H9 (cell line): Measurements from ENCODE around the gene DYNAP. TPM values are rescaled to one million over a fixed set of nuclear protein-coding genes. Genes with fewer than 3 reads are reported as not detected.

Source experiments
- DNase-seq: peaks from one replicate; pipeline ENCODE4 v3.0.0-alpha.2; 2017
- H2AFZ ChIP-seq: one replicate; pipeline ENCODE4 v1.6.1; 2013; ENCODE audit warnings: mild to moderate bottlenecking, low read length, control low read depth, moderate library complexity
- H2AK5ac ChIP-seq: 2 replicates; pipeline ENCODE4 v1.6.1; 2013; ENCODE audit warnings: low read length, control low read depth, mixed read lengths; ENCODE audit not compliant: insufficient read length
- H2BK120ac ChIP-seq: one replicate; pipeline ENCODE4 v1.6.1; 2013; ENCODE audit warnings: low read depth, mild to moderate bottlenecking, low read length, control low read depth, inconsistent platforms; ENCODE audit not compliant: poor library complexity, severe bottlenecking
- H2BK12ac ChIP-seq: 2 replicates; pipeline ENCODE4 v1.6.1; 2013; ENCODE audit warnings: low read length, control low read depth, mixed read lengths, low read depth; ENCODE audit not compliant: insufficient read length
- H2BK15ac ChIP-seq: 2 replicates; pipeline ENCODE4 v1.6.1; 2013; ENCODE audit warnings: low read depth, low read length, control low read depth
- H2BK20ac ChIP-seq: one replicate; pipeline ENCODE4 v1.6.1; 2013; ENCODE audit warnings: low read depth, mild to moderate bottlenecking, low read length, control low read depth, inconsistent platforms; ENCODE audit not compliant: poor library complexity, severe bottlenecking
- H2BK5ac ChIP-seq: 2 replicates; pipeline ENCODE4 v1.6.1; 2013; ENCODE audit warnings: low read length, control low read depth, mixed read lengths; ENCODE audit not compliant: insufficient read length
- H3K14ac ChIP-seq: 2 replicates; pipeline ENCODE4 v1.6.1; 2013; ENCODE audit warnings: low read length, control low read depth; ENCODE audit not compliant: insufficient read depth
- H3K18ac ChIP-seq: 2 replicates; pipeline ENCODE4 v1.6.1; 2013; ENCODE audit warnings: low read depth, mild to moderate bottlenecking, mixed read lengths, low read length, control low read depth; ENCODE audit not compliant: insufficient read length
- H3K23ac ChIP-seq: 2 replicates; pipeline ENCODE4 v1.6.1; 2013; ENCODE audit warnings: low read length, control low read depth, mixed read lengths, low read depth; ENCODE audit not compliant: insufficient read length
- H3K23me2 ChIP-seq: 2 replicates; pipeline ENCODE4 v1.6.1; 2013; ENCODE audit warnings: low read depth, mild to moderate bottlenecking, mixed read lengths, low read length, control low read depth; ENCODE audit not compliant: insufficient read length, poor library complexity, severe bottlenecking
- H3K27ac ChIP-seq: 2 replicates; pipeline ENCODE4 v1.5.1; 2013; ENCODE audit warnings: low read length, control low read depth, mixed read lengths, low read depth; ENCODE audit not compliant: insufficient read length
- H3K27me3 ChIP-seq: 2 replicates; pipeline ENCODE4 v1.6.1; 2013; ENCODE audit warnings: low read length, control low read depth, inconsistent platforms; ENCODE audit not compliant: insufficient read depth
- H3K4ac ChIP-seq: 2 replicates; pipeline ENCODE4 v1.6.1; 2013; ENCODE audit warnings: low read depth, mild to moderate bottlenecking, control low read depth, inconsistent platforms, low read length, moderate library complexity
- H3K4me1 ChIP-seq: 2 replicates; pipeline ENCODE4 v1.6.1; 2013; ENCODE audit warnings: low read length, control low read depth, inconsistent platforms; ENCODE audit not compliant: insufficient read depth
- H3K4me2 ChIP-seq: 2 replicates; pipeline ENCODE4 v1.6.1; 2013; ENCODE audit warnings: low read length, control low read depth, mixed read lengths; ENCODE audit not compliant: insufficient read length, insufficient read depth
- H3K56ac ChIP-seq: 2 replicates; pipeline ENCODE4 v1.6.1; 2013; ENCODE audit warnings: low read depth, mild to moderate bottlenecking, mixed read lengths, low read length, control low read depth; ENCODE audit not compliant: insufficient read length
- H3K79me1 ChIP-seq: 2 replicates; pipeline ENCODE4 v1.6.1; 2013; ENCODE audit warnings: low read depth, mild to moderate bottlenecking, moderate library complexity, low read length, control low read depth, inconsistent platforms; ENCODE audit not compliant: insufficient read depth, poor library complexity, severe bottlenecking
- H3K79me2 ChIP-seq: 2 replicates; pipeline ENCODE4 v1.6.1; 2013; ENCODE audit warnings: low read length, control low read depth, inconsistent platforms; ENCODE audit not compliant: insufficient read depth
- H3K9ac ChIP-seq: 2 replicates; pipeline ENCODE4 v1.6.1; 2013; ENCODE audit warnings: low read length, control low read depth, mixed read lengths; ENCODE audit not compliant: insufficient read length; ENCODE audit errors: extremely low read depth
- H3K9me3 ChIP-seq: one replicate; pipeline ENCODE4 v1.6.1; 2013; ENCODE audit warnings: low read depth, low read length, inconsistent platforms; ENCODE audit not compliant: control insufficient read depth
- H3T11ph ChIP-seq: one replicate; pipeline ENCODE4 v1.6.1; 2013; ENCODE audit warnings: mild to moderate bottlenecking, low read length, control low read depth, inconsistent platforms
- H4K20me1 ChIP-seq: one replicate; pipeline ENCODE4 v1.6.1; 2013; ENCODE audit not compliant: control insufficient read depth, insufficient read length, insufficient read depth
- H4K5ac ChIP-seq: 2 replicates; pipeline ENCODE4 v1.6.1; 2013; ENCODE audit warnings: low read depth, mild to moderate bottlenecking, mixed read lengths, low read length, control low read depth; ENCODE audit not compliant: insufficient read length
- H4K8ac ChIP-seq: replicated peaks from 2 replicates; pipeline ENCODE4 v1.6.1; 2013; ENCODE audit warnings: low read length, control low read depth, mixed read lengths, low read depth; ENCODE audit not compliant: insufficient read length
- H4K91ac ChIP-seq: 2 replicates; pipeline ENCODE4 v1.6.1; 2013; ENCODE audit warnings: low read depth, mild to moderate bottlenecking, moderate library complexity, mixed read lengths, low read length, control low read depth; ENCODE audit not compliant: insufficient read length
- H3K27ac Mint-ChIP-seq, 3 experiments: 2 replicates in 2 of 3; 3 replicates in 1 of 3; pipeline ENCODE4 v1.8.0; 2020 to 2021; ENCODE audit warnings: mixed read lengths in 3 of 3, mild to moderate bottlenecking in 1 of 3, moderate library complexity in 1 of 3
- H3K27me3 Mint-ChIP-seq: 2 replicates; pipeline ENCODE4 v1.8.0; 2021; ENCODE audit warnings: low read depth, mild to moderate bottlenecking, moderate library complexity, mixed read lengths
- H3K36me3 Mint-ChIP-seq, 3 experiments: 2 replicates in 2 of 3; 3 replicates in 1 of 3; pipeline ENCODE4 v1.8.0; 2020 to 2021; ENCODE audit warnings: low read depth in 3 of 3, mixed read lengths in 3 of 3; ENCODE audit not compliant: insufficient read depth in 1 of 3
- H3K4me1 Mint-ChIP-seq, 2 experiments: 2 replicates each; pipeline ENCODE4 v1.8.0; 2020; ENCODE audit warnings: mixed read lengths in 2 of 2
- H3K4me3 Mint-ChIP-seq, 2 experiments: 2 replicates in 1 of 2; 3 replicates in 1 of 2; pipeline ENCODE4 v1.8.0; 2020 to 2021; ENCODE audit warnings: mild to moderate bottlenecking in 2 of 2, mixed read lengths in 2 of 2, moderate library complexity in 1 of 2
- H3K9me3 Mint-ChIP-seq, 2 experiments: 2 replicates in 1 of 2; 3 replicates in 1 of 2; pipeline ENCODE4 v1.8.0; 2020; ENCODE audit warnings: mild to moderate bottlenecking in 2 of 2, mixed read lengths in 2 of 2, moderate library complexity in 1 of 2
- CTCF ChIP-seq: fragments of 200-600 bp; sonication (generic); conservative IDR thresholded peaks from 3 replicates; pipeline ENCODE4 v1.8.0; 2021; ENCODE audit warnings: antibody characterized with exemption, mild to moderate bottlenecking
- WGBS: extraction: QIAGEN DNeasy Blood & Tissue Kit; methylation state at CpG from one replicate; pipeline ENCODE4 v1.1.7; 2013; ENCODE audit warnings: missing lambda C conversion rate, low lambda C conversion rate, mixed read lengths; ENCODE audit not compliant: insufficient read length; ENCODE audit errors: extremely low coverage; 5-methylcytosine and 5-hydroxymethylcytosine counted together
- total RNA-seq: library from RNA; stranded (reverse); gene quantifications from 2 replicates; pipeline ENCODE4 v1.2.1, GENCODE V29; 2021

The DYNAP gene
- total RNA-seq, 1 experiment from 2014 or later: 2.5 TPM

GRCh38 chr18:54611816-54612215 lies 20.8 kb downstream of the DYNAP start:
- Histone ChIP-seq H3K18ac (no peak overlapping the region), H4K20me1 (no peaks in the 10 kb centered on the region), H4K8ac (no peak overlapping the region), H3K79me2 (no peaks in the 10 kb centered on the region), H3K4me2 (no peak overlapping the region), H3K56ac (no peak overlapping the region), H4K5ac (no peak overlapping the region), H4K91ac (no peak overlapping the region), H2BK20ac (no peak overlapping the region), H3K9me3 (no peaks in the 10 kb centered on the region), H2BK15ac (no peak overlapping the region), H3K14ac (no peak overlapping the region), H3K4ac (no peak overlapping the region), H3K79me1 (no peaks in the 10 kb centered on the region), H3K4me1 (peaks cover 10% of the 10 kb centered on the region; the same call in 1 of the 2 replicates), H2AK5ac (no peak overlapping the region), H3K23ac (no peak overlapping the region), H3T11ph (no peak overlapping the region), H3K23me2 (no peaks in the 10 kb centered on the region), H3K27me3 (no peaks in the 10 kb centered on the region), H2AFZ (no peak overlapping the region), H3K27ac (no peak overlapping the region), H2BK5ac (no peak overlapping the region), H2BK120ac (no peak overlapping the region), H3K9ac (no peak overlapping the region), H2BK12ac (no peak overlapping the region)
- DNase-seq: no peak
- Mint-ChIP-seq H3K27ac (no peak overlapping the region), H3K27me3 (no peaks in the 10 kb centered on the region), H3K4me3 (no peak overlapping the region), H3K4me1 (peaks cover 33 to 35% of the 10 kb centered on the region in 2 experiments), H3K36me3 (peaks cover 8 to 25% (median 11%) of the 10 kb centered on the region in 3 experiments), H3K9me3 (peaks cover 8 to 11% of the 10 kb centered on the region in 2 experiments)
- no CpG with 5 or more reads among the region's 2 CpGs for WGBS
- no peak for TF ChIP-seq CTCF
